ENCODE data around the gene PIP4K2C. TPM values are rescaled to one million over a fixed set of nuclear protein-coding genes. Genes with fewer than 3 reads are reported as not detected.
"Not testable (repeated sequence)": the region's sequence is repeated elsewhere in the genome, so short reads cannot be mapped to it uniquely, and the experiment has no call there.

Gene PIP4K2C
- total RNA-seq, 1 experiment from 2014 or later, result 88.6 TPM

- no peaks in the 10 kb centered on the region for H3K27me3 ChIP-seq (ENCODE audit: low read length)
- intact Hi-C loops (cut with micrococcal nuclease), result no loop called here
- BruUV-seq (replicated peaks), result no TSS peak
- DNase-seq (no peak), ATAC-seq (no peak)
- H3K36me3 ChIP-seq (ENCODE audit: low read depth, low read length), result no peaks in the 10 kb centered on the region
- no peak overlapping the region for H3K4me3 ChIP-seq (ENCODE audit: low read length)
- peaks cover 7% of the 10 kb centered on the region; the same call in 1 of the 2 replicates for H3K9me3 ChIP-seq (ENCODE audit: low read length)
- H2AFZ ChIP-seq (ENCODE audit: low read length), result no peak overlapping the region
- H3K79me2 ChIP-seq (ENCODE audit: low read length), result no peaks in the 10 kb centered on the region
- H4K20me1 ChIP-seq (ENCODE audit: low read length), result no peaks in the 10 kb centered on the region
- H3K9me2 ChIP-seq (replicated peaks; ENCODE audit: low read length), result no peaks in the 10 kb centered on the region
- CTCF ChIA-PET, result no interaction called here
- POLR2A ChIA-PET (ENCODE audit: unreplicated experiment), result no interaction called here
- no peaks in the 10 kb centered on the region for H3K4me1 ChIP-seq (ENCODE audit: insufficient read depth, low read length)
- H3K9ac ChIP-seq (ENCODE audit: low read length), result no peak overlapping the region
- H3F3A ChIP-seq (ENCODE audit: low read length, unreplicated experiment), result no peaks in the 10 kb centered on the region
- no peak overlapping the region for H3K4me2 ChIP-seq (ENCODE audit: low read length)
- H3K27ac ChIP-seq (ENCODE audit: low read length), result no peak overlapping the region
- TF ChIP-seq, protein P1, sequence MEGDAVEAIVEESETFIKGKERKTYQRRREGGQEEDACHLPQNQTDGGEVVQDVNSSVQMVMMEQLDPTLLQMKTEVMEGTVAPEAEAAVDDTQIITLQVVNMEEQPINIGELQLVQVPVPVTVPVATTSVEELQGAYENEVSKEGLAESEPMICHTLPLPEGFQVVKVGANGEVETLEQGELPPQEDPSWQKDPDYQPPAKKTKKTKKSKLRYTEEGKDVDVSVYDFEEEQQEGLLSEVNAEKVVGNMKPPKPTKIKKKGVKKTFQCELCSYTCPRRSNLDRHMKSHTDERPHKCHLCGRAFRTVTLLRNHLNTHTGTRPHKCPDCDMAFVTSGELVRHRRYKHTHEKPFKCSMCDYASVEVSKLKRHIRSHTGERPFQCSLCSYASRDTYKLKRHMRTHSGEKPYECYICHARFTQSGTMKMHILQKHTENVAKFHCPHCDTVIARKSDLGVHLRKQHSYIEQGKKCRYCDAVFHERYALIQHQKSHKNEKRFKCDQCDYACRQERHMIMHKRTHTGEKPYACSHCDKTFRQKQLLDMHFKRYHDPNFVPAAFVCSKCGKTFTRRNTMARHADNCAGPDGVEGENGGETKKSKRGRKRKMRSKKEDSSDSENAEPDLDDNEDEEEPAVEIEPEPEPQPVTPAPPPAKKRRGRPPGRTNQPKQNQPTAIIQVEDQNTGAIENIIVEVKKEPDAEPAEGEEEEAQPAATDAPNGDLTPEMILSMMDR (conservative IDR thresholded peaks at IDR 0.05; ENCODE audit: low read depth, low read length), result no peak
- TF ChIP-seq EZH2phosphoT487 (IDR thresholded peaks at IDR 0.05; ENCODE audit: borderline replicate concordance, low read length), result no peak
- TF ChIP-seq EZH2 (IDR thresholded peaks at IDR 0.05; ENCODE audit: low read length, unreplicated experiment), result no peak
Observed at GRCh38 chr12:57641699-57642442, 50.9 kb downstream of the PIP4K2C start.

DNA sequence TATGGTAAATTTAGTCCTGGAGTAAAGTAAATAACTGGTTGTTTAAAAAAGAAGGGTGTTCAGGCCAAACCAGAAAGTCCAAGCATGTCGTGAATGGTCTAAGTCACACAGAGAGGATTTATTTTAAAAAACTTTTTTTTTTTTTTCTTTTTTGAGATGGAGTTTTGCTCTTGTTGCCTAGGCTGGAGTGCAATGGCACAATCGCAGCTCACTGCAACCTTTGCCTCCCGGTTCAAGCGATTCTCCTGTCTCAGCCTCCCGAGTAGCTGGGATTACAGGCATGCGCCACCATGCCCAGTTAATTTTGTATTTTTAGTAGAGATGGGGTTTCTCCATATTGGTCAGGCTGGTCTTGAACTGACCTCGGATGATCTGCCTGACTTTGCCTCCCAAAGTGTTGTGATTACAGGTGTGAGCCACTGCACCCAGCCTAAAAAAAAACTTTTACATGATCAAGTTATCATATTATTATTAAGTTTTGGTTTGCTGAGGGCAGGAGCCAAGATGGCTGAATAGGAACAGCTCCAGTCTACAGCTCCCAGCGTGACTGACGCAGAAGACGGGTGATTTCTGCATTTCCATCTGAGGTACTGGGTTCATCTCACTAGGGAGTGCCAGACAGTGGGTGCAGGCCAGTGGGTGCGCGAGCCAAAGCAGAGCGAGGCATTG, 55.1 kb downstream of the PIP4K2C start:
- H3K4me1 ChIP-seq (ENCODE audit: insufficient read depth, low read length); H3K9me3 ChIP-seq (ENCODE audit: low read length); POLR2A ChIA-PET (ENCODE audit: unreplicated experiment); intact Hi-C loops (cut with micrococcal nuclease); ATAC-seq; H3K4me2 ChIP-seq (ENCODE audit: low read length); H3K36me3 ChIP-seq (ENCODE audit: low read depth, low read length); CTCF ChIA-PET; H3K9ac ChIP-seq (ENCODE audit: low read length); H3K4me3 ChIP-seq (ENCODE audit: low read length); H3K27me3 ChIP-seq (ENCODE audit: low read length); H3F3A ChIP-seq (ENCODE audit: low read length, unreplicated experiment); H2AFZ ChIP-seq (ENCODE audit: low read length); H3K9me2 ChIP-seq (replicated peaks; ENCODE audit: low read length); H3K27ac ChIP-seq (ENCODE audit: low read length); H3K79me2 ChIP-seq (ENCODE audit: low read length); H4K20me1 ChIP-seq (ENCODE audit: low read length); BruUV-seq (replicated peaks): not testable (repeated sequence)
- peak; percentile 34 for DNase-seq

DNA sequence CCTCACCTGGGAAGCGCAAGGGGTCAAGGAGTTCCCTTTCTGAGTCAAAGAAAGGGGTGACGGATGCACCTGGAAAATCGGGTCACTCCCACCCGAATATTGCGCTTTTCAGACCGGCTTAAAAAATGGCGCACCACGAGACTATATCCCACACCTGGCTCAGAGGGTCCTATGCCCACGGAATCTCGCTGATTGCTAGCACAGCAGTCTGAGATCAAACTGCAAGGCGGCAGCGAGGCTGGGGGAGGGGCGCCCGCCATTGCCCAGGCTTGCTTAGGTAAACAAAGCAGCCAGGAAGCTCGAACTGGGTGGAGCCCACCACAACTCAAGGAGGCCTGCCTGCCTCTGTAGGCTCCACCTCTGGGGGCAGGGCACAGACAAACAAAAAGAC, 55.7 kb downstream of the PIP4K2C start:
- CTCF ChIA-PET; BruUV-seq (replicated peaks); H3K4me1 ChIP-seq (ENCODE audit: insufficient read depth, low read length); H3F3A ChIP-seq (ENCODE audit: low read length, unreplicated experiment); H3K9me2 ChIP-seq (replicated peaks; ENCODE audit: low read length); H3K4me2 ChIP-seq (ENCODE audit: low read length); POLR2A ChIA-PET (ENCODE audit: unreplicated experiment); H3K79me2 ChIP-seq (ENCODE audit: low read length); H3K4me3 ChIP-seq (ENCODE audit: low read length); H3K27me3 ChIP-seq (ENCODE audit: low read length); H3K27ac ChIP-seq (ENCODE audit: low read length); H3K36me3 ChIP-seq (ENCODE audit: low read depth, low read length); H2AFZ ChIP-seq (ENCODE audit: low read length); H4K20me1 ChIP-seq (ENCODE audit: low read length); H3K9me3 ChIP-seq (ENCODE audit: low read length); intact Hi-C loops (cut with micrococcal nuclease); DNase-seq; H3K9ac ChIP-seq (ENCODE audit: low read length); ATAC-seq: not testable (repeated sequence)

Other genes starting within 250 kb of the PIP4K2C start
- 14.0 and 15.7 TPM in 2 replicates for gene R3HDM2, start 160.1 kb upstream of the PIP4K2C start, total RNA-seq (2014; rRNA removed)
- gene INHBC, start 156.4 kb upstream of the PIP4K2C start, total RNA-seq (2014; rRNA removed), result not detected in 2 replicates
- not detected in 2 replicates for gene INHBE, start 135.9 kb upstream of the PIP4K2C start, total RNA-seq (2014; rRNA removed)
- gene GLI1, start 131.4 kb upstream of the PIP4K2C start, total RNA-seq (2014; rRNA removed), result 3.0 TPM in 1 of 2 replicates, not detected in the other
- not detected in 2 replicates for gene ARHGAP9, start 111.3 kb upstream of the PIP4K2C start, total RNA-seq (2014; rRNA removed)
- gene MARS1, start 103.1 kb upstream of the PIP4K2C start, total RNA-seq (2014; rRNA removed), result 209 and 210 TPM in 2 replicates
- 27.4 and 33.1 TPM in 2 replicates for gene DDIT3, start 70.7 kb upstream of the PIP4K2C start, total RNA-seq (2014; rRNA removed)
- 13.1 and 13.2 TPM in 2 replicates for gene MBD6, start 68.4 kb upstream of the PIP4K2C start, total RNA-seq (2014; rRNA removed)
- gene DCTN2, start 44.0 kb upstream of the PIP4K2C start, total RNA-seq (2014; rRNA removed), result 88.5 and 96.4 TPM in 2 replicates
- gene KIF5A, start 41.1 kb upstream of the PIP4K2C start, total RNA-seq (2014; rRNA removed), result not detected in 2 replicates
- 11.9 and 15.9 TPM in 2 replicates for gene DTX3, start 13.6 kb downstream of the PIP4K2C start, total RNA-seq (2014; rRNA removed)
- 10.0 and 18.1 TPM in 2 replicates for gene ARHGEF25, start 20.2 kb downstream of the PIP4K2C start, total RNA-seq (2014; rRNA removed)
- gene B4GALNT1, start 42.0 kb downstream of the PIP4K2C start, total RNA-seq (2014; rRNA removed), result 39.0 and 42.3 TPM in 2 replicates
- gene OS9, start 102.9 kb downstream of the PIP4K2C start, total RNA-seq (2014; rRNA removed), result 145 and 223 TPM in 2 replicates
- 0.23 and 0.40 TPM in 2 replicates for gene AGAP2, start 147.6 kb downstream of the PIP4K2C start, total RNA-seq (2014; rRNA removed)
- 18.9 and 20.3 TPM in 2 replicates for gene TSPAN31, start 153.8 kb downstream of the PIP4K2C start, total RNA-seq (2014; rRNA removed)
- 212 and 229 TPM in 2 replicates for gene CDK4, start 161.1 kb downstream of the PIP4K2C start, total RNA-seq (2014; rRNA removed)
- gene MARCHF9, start 163.9 kb downstream of the PIP4K2C start, total RNA-seq (2014; rRNA removed), result 9.3 and 13.4 TPM in 2 replicates
- gene CYP27B1, start 175.9 kb downstream of the PIP4K2C start, total RNA-seq (2014; rRNA removed), result 8.1 and 8.6 TPM in 2 replicates
- 25.2 and 29.8 TPM in 2 replicates for gene METTL1, start 180.9 kb downstream of the PIP4K2C start, total RNA-seq (2014; rRNA removed)
- gene EEF1AKMT3, start 181.4 kb downstream of the PIP4K2C start, total RNA-seq (2014; rRNA removed), result 5.4 and 9.3 TPM in 2 replicates
- 55.8 and 63.0 TPM in 2 replicates for gene TSFM, start 191.6 kb downstream of the PIP4K2C start, total RNA-seq (2014; rRNA removed)
- 2.3 TPM in 1 of 2 replicates, not detected in the other for gene AVIL, start 227.5 kb downstream of the PIP4K2C start, total RNA-seq (2014; rRNA removed)

Data from PC-3 (cell line).